Neural cell (in vitro differentiated cells): ENCODE results near the gene MREG. TPM values are rescaled to one million over a fixed set of nuclear protein-coding genes. Genes with fewer than 3 reads are reported as not detected.

ENCODE experiments used
- H2AFZ ChIP-seq: fragments of 200-600, 300-800 bp; sonication (generic), shearing (Covaris generic); 2 replicates; pipeline ENCODE4 v1.6.0; 2014; ENCODE audit warnings: low read depth, mild to moderate bottlenecking, antibody characterized with exemption, low read length, moderate library complexity
- H3F3A ChIP-seq: fragments of 200-600 bp; shearing (Covaris generic); 2 replicates; pipeline ENCODE4 v1.6.1; 2016; ENCODE audit warnings: mild to moderate bottlenecking, moderate library complexity, mixed read lengths, antibody characterized with exemption, low read length; ENCODE audit not compliant: insufficient read depth, poor library complexity, severe bottlenecking
- H3K27ac ChIP-seq: fragments of 200-600, 300-800 bp; sonication (generic), shearing (Covaris generic); 2 replicates; pipeline ENCODE4 v1.5.1; 2014; ENCODE audit warnings: mild to moderate bottlenecking, low read length, moderate library complexity
- H3K27me3 ChIP-seq: fragments of 300-800, 200-600 bp; sonication (generic), shearing (Covaris generic); 2 replicates; pipeline ENCODE4 v1.6.0; 2014; ENCODE audit warnings: mild to moderate bottlenecking, low read depth, low read length, moderate library complexity; ENCODE audit not compliant: insufficient read depth
- H3K36me3 ChIP-seq: fragments of 300-800, 200-600 bp; sonication (generic), shearing (Covaris generic); 2 replicates; pipeline ENCODE4 v1.5.1; 2014; ENCODE audit warnings: mild to moderate bottlenecking, antibody characterized with exemption, low read length, moderate library complexity; ENCODE audit not compliant: insufficient read depth
- H3K4me2 ChIP-seq: fragments of 300-800, 200-600 bp; sonication (generic), shearing (Covaris generic); 2 replicates; pipeline ENCODE4 v1.6.0; 2014; ENCODE audit warnings: mild to moderate bottlenecking, low read length
- H3K4me3 ChIP-seq: fragments of 300-800, 200-600 bp; sonication (generic), shearing (Covaris generic); 2 replicates; pipeline ENCODE4 v1.5.1; 2014; ENCODE audit warnings: mild to moderate bottlenecking, low read length, moderate library complexity
- H3K79me2 ChIP-seq: fragments of 200-600 bp; shearing (Covaris generic); replicated peaks from 2 replicates; pipeline ENCODE4 v1.6.0; 2014; ENCODE audit warnings: mild to moderate bottlenecking, low read length, moderate library complexity; ENCODE audit not compliant: insufficient read depth
- H3K9ac ChIP-seq: fragments of 300-800, 200-600 bp; sonication (generic), shearing (Covaris generic); 2 replicates; pipeline ENCODE4 v1.6.1; 2016; ENCODE audit warnings: mild to moderate bottlenecking, low read length, mixed read lengths
- H3K9me2 ChIP-seq: fragments of 200-600 bp; shearing (Covaris generic); 2 replicates; pipeline ENCODE4 v1.6.1; 2016; ENCODE audit warnings: mild to moderate bottlenecking, low read length, mixed read lengths; ENCODE audit not compliant: insufficient read depth
- H3K9me3 ChIP-seq: fragments of 200-600, 300-800 bp; sonication (generic), shearing (Covaris generic); 2 replicates; pipeline ENCODE4 v1.6.1; 2016; ENCODE audit warnings: mild to moderate bottlenecking, mixed run types, low read length, moderate library complexity, mixed read lengths
- H4K20me1 ChIP-seq: fragments of 200-600 bp; shearing (Covaris generic); 2 replicates; pipeline ENCODE4 v1.6.1; 2016; ENCODE audit warnings: mild to moderate bottlenecking, mixed run types; ENCODE audit not compliant: insufficient read depth
- CTCF ChIP-seq: fragments of 450-650 bp; IDR thresholded peaks from 2 replicates; pipeline ENCODE4 v1.5.1; 2014; ENCODE audit warnings: antibody characterized with exemption, mild to moderate bottlenecking, moderate library complexity; ENCODE audit not compliant: poor library complexity, severe bottlenecking
- EP300 ChIP-seq: fragments of 450-650 bp; conservative IDR thresholded peaks from 2 replicates; pipeline ENCODE4 v1.6.1; 2014; ENCODE audit warnings: antibody characterized with exemption, mild to moderate bottlenecking, moderate library complexity; ENCODE audit not compliant: poor library complexity, severe bottlenecking
- EZH2 ChIP-seq: fragments of 200-600, 300-800 bp; shearing (Covaris generic), sonication (generic); IDR thresholded peaks from 2 replicates; pipeline ENCODE4 v1.6.1; 2014; ENCODE audit warnings: antibody characterized with exemption, low read length, borderline replicate concordance, mild to moderate bottlenecking; ENCODE audit not compliant: insufficient read depth, poor library complexity, severe bottlenecking
- MXI1 ChIP-seq: fragments of 450-650 bp; conservative IDR thresholded peaks from 2 replicates; pipeline ENCODE4 v1.6.1; 2014; ENCODE audit warnings: antibody characterized with exemption, mild to moderate bottlenecking; ENCODE audit not compliant: poor library complexity, severe bottlenecking
- POLR2AphosphoS5 ChIP-seq: IDR thresholded peaks from 2 replicates; pipeline ENCODE4 v1.6.1; 2012
- RAD21 ChIP-seq: fragments of 450-650 bp; conservative IDR thresholded peaks from 2 replicates; pipeline ENCODE4 v1.6.1; 2014; ENCODE audit warnings: antibody characterized with exemption, mild to moderate bottlenecking, moderate library complexity
- SMC3 ChIP-seq: fragments of 450-650 bp; conservative IDR thresholded peaks from 2 replicates; pipeline ENCODE4 v1.6.1; 2014; ENCODE audit warnings: antibody characterized with exemption, mild to moderate bottlenecking, moderate library complexity; ENCODE audit not compliant: poor library complexity
- TAF1 ChIP-seq: IDR thresholded peaks from 2 replicates; pipeline ENCODE4 v1.6.1; 2012; ENCODE audit warnings: low read depth
- polyA plus RNA-seq: library from polyadenylated mRNA; depleted of rRNA; stranded (reverse); fragments of >200 nt; gene quantifications from 2 replicates; pipeline ENCODE4 v1.2.3, GENCODE V29; 2014
- TF ChIP-seq, protein P1 (sequence below): IDR thresholded peaks from 2 replicates; pipeline ENCODE4 v1.6.1; 2012; ENCODE audit warnings: borderline replicate concordance

The MREG gene
- polyA plus RNA-seq, 1 donor from 2014 or later = 9.1 TPM

DNA sequence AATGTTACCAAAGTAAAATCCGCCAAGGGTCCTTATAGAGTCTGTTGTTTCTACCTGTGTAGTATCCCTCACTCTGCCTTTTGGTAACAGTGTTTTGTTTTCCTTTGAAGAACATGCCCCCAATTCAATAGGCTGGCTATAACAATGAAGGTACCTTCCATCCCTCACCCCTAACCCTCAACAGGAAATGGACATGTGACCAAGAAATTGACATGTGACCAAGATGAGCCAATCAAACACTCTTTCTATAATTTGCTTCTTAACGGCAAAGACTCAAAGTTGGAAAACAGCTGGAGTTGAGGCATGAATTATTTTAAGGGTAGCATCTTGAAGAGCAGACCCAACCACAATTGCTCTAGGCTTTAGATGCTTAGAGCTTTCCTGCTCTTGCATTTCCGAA lies 5.4 kb upstream of the MREG start:
- no peaks in the 10 kb centered on the region for H3K9me3 ChIP-seq
- TF ChIP-seq EZH2 (no peak), SMC3 (no peak), RAD21 (no peak), CTCF (no peak)
- TF ChIP-seq, protein P1, sequence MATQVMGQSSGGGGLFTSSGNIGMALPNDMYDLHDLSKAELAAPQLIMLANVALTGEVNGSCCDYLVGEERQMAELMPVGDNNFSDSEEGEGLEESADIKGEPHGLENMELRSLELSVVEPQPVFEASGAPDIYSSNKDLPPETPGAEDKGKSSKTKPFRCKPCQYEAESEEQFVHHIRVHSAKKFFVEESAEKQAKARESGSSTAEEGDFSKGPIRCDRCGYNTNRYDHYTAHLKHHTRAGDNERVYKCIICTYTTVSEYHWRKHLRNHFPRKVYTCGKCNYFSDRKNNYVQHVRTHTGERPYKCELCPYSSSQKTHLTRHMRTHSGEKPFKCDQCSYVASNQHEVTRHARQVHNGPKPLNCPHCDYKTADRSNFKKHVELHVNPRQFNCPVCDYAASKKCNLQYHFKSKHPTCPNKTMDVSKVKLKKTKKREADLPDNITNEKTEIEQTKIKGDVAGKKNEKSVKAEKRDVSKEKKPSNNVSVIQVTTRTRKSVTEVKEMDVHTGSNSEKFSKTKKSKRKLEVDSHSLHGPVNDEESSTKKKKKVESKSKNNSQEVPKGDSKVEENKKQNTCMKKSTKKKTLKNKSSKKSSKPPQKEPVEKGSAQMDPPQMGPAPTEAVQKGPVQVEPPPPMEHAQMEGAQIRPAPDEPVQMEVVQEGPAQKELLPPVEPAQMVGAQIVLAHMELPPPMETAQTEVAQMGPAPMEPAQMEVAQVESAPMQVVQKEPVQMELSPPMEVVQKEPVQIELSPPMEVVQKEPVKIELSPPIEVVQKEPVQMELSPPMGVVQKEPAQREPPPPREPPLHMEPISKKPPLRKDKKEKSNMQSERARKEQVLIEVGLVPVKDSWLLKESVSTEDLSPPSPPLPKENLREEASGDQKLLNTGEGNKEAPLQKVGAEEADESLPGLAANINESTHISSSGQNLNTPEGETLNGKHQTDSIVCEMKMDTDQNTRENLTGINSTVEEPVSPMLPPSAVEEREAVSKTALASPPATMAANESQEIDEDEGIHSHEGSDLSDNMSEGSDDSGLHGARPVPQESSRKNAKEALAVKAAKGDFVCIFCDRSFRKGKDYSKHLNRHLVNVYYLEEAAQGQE = no peak
- H3K79me2 ChIP-seq = no peaks in the 10 kb centered on the region
- H3K9me2 ChIP-seq = no peaks in the 10 kb centered on the region
- no peaks in the 10 kb centered on the region for H3F3A ChIP-seq
- no peaks in the 10 kb centered on the region for H3K36me3 ChIP-seq
- no peaks in the 10 kb centered on the region for H3K27me3 ChIP-seq
- H3K27ac ChIP-seq = no peak overlapping the region
- H4K20me1 ChIP-seq = no peaks in the 10 kb centered on the region
- H3K4me3 ChIP-seq = no peak overlapping the region
- H3K9ac ChIP-seq = no peak overlapping the region
- no peak overlapping the region for H2AFZ ChIP-seq
- H3K4me2 ChIP-seq = no peak overlapping the region

GRCh38 chr2:216017365-216017764 lies 4.0 kb upstream of the MREG start:
- Histone ChIP-seq H3K4me2 (no peak overlapping the region), H3K9me2 (no peaks in the 10 kb centered on the region), H3K27ac (no peak overlapping the region), H3K27me3 (no peaks in the 10 kb centered on the region), H3K4me3 (no peak overlapping the region), H3K79me2 (no peaks in the 10 kb centered on the region), H3F3A (no peaks in the 10 kb centered on the region), H2AFZ (no peak overlapping the region), H3K9ac (no peak overlapping the region), H4K20me1 (no peaks in the 10 kb centered on the region), H3K9me3 (no peaks in the 10 kb centered on the region), H3K36me3 (no peaks in the 10 kb centered on the region)
- no peak for TF ChIP-seq TAF1
- no peak for TF ChIP-seq MXI1
- no peak for TF ChIP-seq EZH2
- TF ChIP-seq CTCF = no peak
- no peak for TF ChIP-seq EP300
- TF ChIP-seq, protein P1 = no peak
- TF ChIP-seq RAD21 = no peak
- no peak for TF ChIP-seq POLR2AphosphoS5
- TF ChIP-seq SMC3 = no peak
